22Rv1 (cell line): ENCODE measurements around the gene AQP11.

ENCODE experiments used
- ZFX ChIP-seq: fragments of 450-650 bp; IDR thresholded peaks from 2 replicates; pipeline ENCODE4 v1.6.1; 2017; ENCODE audit warnings: antibody characterized with exemption, borderline replicate concordance
- TF ChIP-seq, protein P1 (sequence below): fragments of 450-650 bp; IDR thresholded peaks from 2 replicates; pipeline ENCODE4 v1.5.1; 2017; ENCODE audit warnings: mild to moderate bottlenecking

DNA sequence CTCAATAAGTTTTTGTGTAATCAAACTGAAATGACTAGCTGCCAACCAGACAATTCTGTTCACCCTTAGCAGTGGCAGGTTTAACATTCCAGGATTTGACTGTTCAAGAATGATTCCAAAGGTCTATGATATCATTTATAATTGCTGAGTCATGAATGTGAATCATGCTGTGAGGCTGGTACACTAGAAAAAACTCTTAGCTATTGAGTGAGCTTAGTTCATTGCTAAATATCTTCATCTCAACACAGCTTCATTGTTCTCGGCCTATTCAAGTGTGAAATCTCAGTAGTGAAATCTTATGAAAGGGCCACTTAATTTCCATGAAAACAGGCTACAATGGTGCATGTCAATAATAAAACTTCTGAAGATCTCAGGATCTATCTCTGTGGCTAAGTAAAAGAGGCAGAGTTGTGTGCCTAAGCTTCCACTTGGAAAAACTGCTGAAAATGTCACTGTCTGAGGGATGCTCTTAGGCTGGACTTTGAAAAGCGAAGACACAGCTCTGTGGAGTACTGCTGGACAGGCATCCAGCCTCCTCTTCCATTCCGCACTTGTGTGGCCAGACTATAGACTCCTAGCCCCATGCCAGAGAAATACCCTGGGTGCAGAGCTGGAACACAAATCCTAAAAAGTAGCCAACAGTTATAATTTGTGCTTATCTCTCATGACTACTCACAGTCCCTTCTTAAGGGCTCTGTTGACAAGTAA, 12.8 kb downstream of the AQP11 start:
- TF ChIP-seq, protein P1, sequence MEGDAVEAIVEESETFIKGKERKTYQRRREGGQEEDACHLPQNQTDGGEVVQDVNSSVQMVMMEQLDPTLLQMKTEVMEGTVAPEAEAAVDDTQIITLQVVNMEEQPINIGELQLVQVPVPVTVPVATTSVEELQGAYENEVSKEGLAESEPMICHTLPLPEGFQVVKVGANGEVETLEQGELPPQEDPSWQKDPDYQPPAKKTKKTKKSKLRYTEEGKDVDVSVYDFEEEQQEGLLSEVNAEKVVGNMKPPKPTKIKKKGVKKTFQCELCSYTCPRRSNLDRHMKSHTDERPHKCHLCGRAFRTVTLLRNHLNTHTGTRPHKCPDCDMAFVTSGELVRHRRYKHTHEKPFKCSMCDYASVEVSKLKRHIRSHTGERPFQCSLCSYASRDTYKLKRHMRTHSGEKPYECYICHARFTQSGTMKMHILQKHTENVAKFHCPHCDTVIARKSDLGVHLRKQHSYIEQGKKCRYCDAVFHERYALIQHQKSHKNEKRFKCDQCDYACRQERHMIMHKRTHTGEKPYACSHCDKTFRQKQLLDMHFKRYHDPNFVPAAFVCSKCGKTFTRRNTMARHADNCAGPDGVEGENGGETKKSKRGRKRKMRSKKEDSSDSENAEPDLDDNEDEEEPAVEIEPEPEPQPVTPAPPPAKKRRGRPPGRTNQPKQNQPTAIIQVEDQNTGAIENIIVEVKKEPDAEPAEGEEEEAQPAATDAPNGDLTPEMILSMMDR, result no peak
- TF ChIP-seq ZFX, result no peak
